K562 (cell line): ENCODE data around the gene NDRG4. TPM values are rescaled to one million over a fixed set of nuclear protein-coding genes. Genes with fewer than 3 reads are reported as not detected.

Experiments used
- ATAC-seq: fragments of 200-7000 bp; cut with Tn5 transposase; 3 replicates; pipeline ENCODE4 v1.9.1; 2020; ENCODE audit warnings: moderate library complexity
- BruUV-seq: library from RNA; stranded (reverse); fragments of 400-500 nt; replicated peaks from 2 replicates; lab custom pipeline; 2021; lab: Mats Ljungman, UMichigan
- CTCF ChIA-PET: fragments of 300-600 bp; formaldehyde crosslinking; extraction: SDS; loops from one replicate; lab custom pipeline; 2021; ENCODE audit warnings: low intra/inter-chr PET ratio; lab: Yijun Ruan, JAX
- POLR2A ChIA-PET: fragments of 300-600, 350-650 bp; sonication (Branson Sonifier 250); formaldehyde crosslinking; extraction: SDS; loops from one replicate; lab custom pipeline; 2021; ENCODE audit warnings: antibody characterized with exemption, inconsistent platforms; lab: Yijun Ruan, JAX
- DNase-seq, 4 experiments: peaks; one replicate each; pipeline versions ENCODE4 v3.0.0 to v3.0.0-alpha.2; 2011 to 2018; ENCODE audit warnings: low spot score in 3 of 4, mixed read lengths in 3 of 4; ENCODE audit errors: extremely low read depth in 1 of 4
- FAIRE-seq: peaks from 2 replicates; lab custom pipeline; 2011; peaks lifted over from hg19 to GRCh38; lab: Jason Lieb, UNC
- H2AFZ ChIP-seq: 2 replicates; pipeline ENCODE4 v1.6.0; 2011; ENCODE audit warnings: low read depth, low read length, control low read depth, inconsistent platforms
- H3K27ac ChIP-seq: fragments of 200-600 bp; 3 replicates; pipeline ENCODE4 v1.8.0; 2011; ENCODE audit warnings: low read depth, mild to moderate bottlenecking, control low read depth, inconsistent platforms, low read length, moderate library complexity, mixed read lengths; ENCODE audit errors: extremely low read depth
- H3K27me3 ChIP-seq, 2 experiments: fragments of 300-600 bp in 1 of 2; 2 replicates in 1 of 2; 3 replicates in 1 of 2; pipeline versions ENCODE4 v1.6.0 to v1.8.0; 2011; ENCODE audit warnings: inconsistent platforms in 2 of 2, low read length in 2 of 2, mild to moderate bottlenecking in 1 of 2, mixed read lengths in 1 of 2, moderate library complexity in 1 of 2; ENCODE audit not compliant: control insufficient read depth in 2 of 2, insufficient read depth in 2 of 2
- H3K36me3 ChIP-seq: fragments of 300-600 bp; 3 replicates; pipeline ENCODE4 v1.8.0; 2011; ENCODE audit warnings: mild to moderate bottlenecking, low read length, inconsistent platforms; ENCODE audit not compliant: control insufficient read depth, insufficient read depth
- H3K4me1 ChIP-seq, 2 experiments: fragments of 200-600 bp in 1 of 2; replicated peaks in 1 of 2; 2 replicates in 1 of 2; 3 replicates in 1 of 2; pipeline versions ENCODE4 v1.5.1 to v1.8.0; 2011; ENCODE audit warnings: inconsistent platforms in 2 of 2, low read length in 2 of 2, mild to moderate bottlenecking in 1 of 2, mixed read lengths in 1 of 2, moderate library complexity in 1 of 2; ENCODE audit not compliant: control insufficient read depth in 2 of 2, insufficient read depth in 2 of 2
- H3K4me2 ChIP-seq: 2 replicates; pipeline ENCODE4 v1.6.1; 2011; ENCODE audit warnings: low read length, control low read depth, inconsistent platforms, mixed read lengths; ENCODE audit not compliant: insufficient read depth
- H3K4me3 ChIP-seq: fragments of 200-600 bp; sonication (generic), shearing (Covaris generic); 2 replicates; pipeline ENCODE4 v1.5.1; 2016; ENCODE audit warnings: control low read depth, inconsistent platforms
- H3K79me2 ChIP-seq: fragments of 200-600 bp; 3 replicates; pipeline ENCODE4 v1.8.0; 2011; ENCODE audit warnings: low read length, inconsistent platforms; ENCODE audit not compliant: control insufficient read depth, insufficient read depth
- H3K9ac ChIP-seq, 2 experiments: 2 replicates each; pipeline versions ENCODE4 v1.6.0 to v1.6.1; 2011; ENCODE audit warnings: low read depth in 2 of 2, low read length in 2 of 2, control low read depth in 1 of 2, inconsistent platforms in 1 of 2, mild to moderate bottlenecking in 1 of 2, mixed read lengths in 1 of 2; ENCODE audit not compliant: insufficient read depth in 1 of 2
- H3K9me1 ChIP-seq: one replicate; pipeline ENCODE4 v1.6.0; 2011; ENCODE audit warnings: inconsistent platforms, mild to moderate bottlenecking, low read length, moderate library complexity; ENCODE audit not compliant: control insufficient read depth, insufficient read depth
- H3K9me3 ChIP-seq: replicated peaks from 2 replicates; pipeline ENCODE4 v1.5.1; 2011; ENCODE audit warnings: low read depth, low read length, inconsistent platforms; ENCODE audit not compliant: control insufficient read depth, insufficient read depth
- H4K20me1 ChIP-seq: replicated peaks from 2 replicates; pipeline ENCODE4 v1.6.1; 2011; ENCODE audit warnings: low read length, inconsistent platforms, mixed read lengths; ENCODE audit not compliant: control insufficient read depth, insufficient read depth
- ELF1 ChIP-seq: fragments of 200-800 bp; sonication (Bioruptor generic); IDR thresholded peaks from 2 replicates; pipeline ENCODE4 v1.6.1; 2016; ENCODE audit warnings: missing genetic modification characterization, missing compliant biosample characterization
- GTF2B ChIP-seq: IDR thresholded peaks from 2 replicates; pipeline ENCODE4 v1.6.1; 2011; ENCODE audit not compliant: insufficient read length; ENCODE audit errors: extremely low read depth
- HNRNPK ChIP-seq: fragments of 200-400 bp; formaldehyde crosslinking; IDR thresholded peaks from one replicate; pipeline ENCODE4 v1.6.1; 2018; ENCODE audit warnings: mild to moderate bottlenecking, low read depth, low read length; ENCODE audit not compliant: poor library complexity, severe bottlenecking
- KDM5B ChIP-seq: fragments of 200-600 bp; sonication (generic); IDR thresholded peaks from 2 replicates; pipeline ENCODE4 v1.6.1; 2012; ENCODE audit warnings: low read depth, mild to moderate bottlenecking, moderate library complexity, low read length, control low read depth, inconsistent platforms; ENCODE audit not compliant: insufficient replicate concordance
- SIRT6 ChIP-seq: IDR thresholded peaks from one replicate; pipeline ENCODE4 v1.6.1; 2012; ENCODE audit warnings: low read depth, mild to moderate bottlenecking, control low read depth, inconsistent platforms, low read length, moderate library complexity
- SMARCA4 ChIP-seq: fragments of 450-650 bp; IDR thresholded peaks from 2 replicates; pipeline ENCODE4 v1.6.1; 2016
- SRF ChIP-seq, 2 experiments: fragments of 250-450, 450-650 bp in 1 of 2; sonication (Bioruptor Pico) in 1 of 2; sonication (generic) in 1 of 2; formaldehyde crosslinking; IDR thresholded peaks; 2 replicates each; pipeline versions ENCODE4 v1.5.0 to v1.5.1; 2020 to 2022; ENCODE audit warnings: mild to moderate bottlenecking in 1 of 2, missing genetic modification reagents in 1 of 2
- SRSF7 ChIP-seq: fragments of 200-400 bp; formaldehyde crosslinking; optimal IDR thresholded peaks from 2 replicates; pipeline ENCODE3; 2017; ENCODE audit warnings: mild to moderate bottlenecking, low read depth, low read length
- TAF7 ChIP-seq: fragments of 450-650 bp; IDR thresholded peaks from 2 replicates; pipeline ENCODE4 v1.6.1; 2016; ENCODE audit warnings: missing genetic modification characterization, missing compliant biosample characterization
- TFAM ChIP-seq: fragments of 250-450 bp; sonication (Bioruptor Pico); conservative IDR thresholded peaks from 2 replicates; pipeline ENCODE4 v1.5.0; 2021; ENCODE audit warnings: mild to moderate bottlenecking, moderate library complexity
- XRCC4 ChIP-seq: IDR thresholded peaks from one replicate; pipeline ENCODE4 v1.6.1; 2011; ENCODE audit not compliant: insufficient read depth, insufficient read length; ENCODE audit errors: extremely low read depth
- ZC3H11A ChIP-seq: IDR thresholded peaks from 2 replicates; pipeline ENCODE4 v1.6.1; 2012; ENCODE audit warnings: low read depth, low read length, improper control_type of control experiment
- ZNF398 ChIP-seq: fragments of 250-450 bp; sonication (Bioruptor Pico); IDR thresholded peaks from 2 replicates; pipeline ENCODE4 v1.8.0; 2021; ENCODE audit warnings: moderate library complexity, mild to moderate bottlenecking, inconsistent platforms
- ZNF583 ChIP-seq: fragments of 250-450 bp; sonication (Bioruptor Pico); IDR thresholded peaks from 2 replicates; pipeline ENCODE4 v1.4.0; 2020
- WGBS: fragments of 100-300 bp; shearing (Covaris generic); methylation state at CpG from one replicate; pipeline ENCODE4 v1.1.6; 2016; ENCODE audit warnings: low coverage, mixed read lengths; ENCODE audit not compliant: insufficient coverage; ENCODE audit errors: missing lambda C conversion rate; 5-methylcytosine and 5-hydroxymethylcytosine counted together
- in situ Hi-C: fragments of 300-500 bp; cut with MboI; formaldehyde crosslinking; loops from 4 replicates; pipeline ENCODE4 v1.15.0; 2018; ENCODE audit warnings: inconsistent platforms, mixed read lengths
- intact Hi-C: fragments of 100-400 bp; cut with micrococcal nuclease; formaldehyde crosslinking; loops from 2 replicates; pipeline ENCODE4 v1.14.2; 2022
- polyA plus RNA-seq, 8 experiments: library from polyadenylated mRNA; depleted of rRNA in 4 of 8; stranded (reverse) in 5 of 8; unstranded in 3 of 8; fragments of >200 nt; fragmentation: Nextera tagmentation in 2 of 8; fragmentation: Illumina TruSeq in 1 of 8; extraction: Ambion mirVana in 2 of 8; extraction: Trizol in 1 of 8; gene quantifications; 2 replicates each; pipeline versions ENCODE4 v1.2.1 to v1.2.3, GENCODE V29; 2011 to 2014; ENCODE audit warnings: inconsistent platforms in 1 of 8, missing spikeins in 1 of 8
- total RNA-seq, 7 experiments: library from RNA; depleted of rRNA in 6 of 7; stranded (reverse); fragments of >200 nt in 6 of 7; fragmentation: Illumina TruSeq in 2 of 7; extraction: Trizol in 2 of 7; gene quantifications; 2 replicates each; pipeline versions ENCODE4 v1.2.1 to v1.2.3, GENCODE V29; 2011 to 2021; ENCODE audit warnings: low replicate concordance in 1 of 7
- TF ChIP-seq, protein P1 (sequence below), 2 experiments: fragments of 200-800 bp in 1 of 2; sonication (Bioruptor generic) in 1 of 2; sonication (generic) in 1 of 2; formaldehyde crosslinking in 1 of 2; IDR thresholded peaks in 1 of 2; conservative IDR thresholded peaks in 1 of 2; 2 replicates each; pipeline versions ENCODE4 v1.5.0 to v1.6.1; 2016 to 2020; ENCODE audit warnings: missing compliant biosample characterization in 1 of 2, missing genetic modification characterization in 1 of 2, missing genetic modification reagents in 1 of 2
- TF ChIP-seq, protein P2 (sequence below): sonication (generic); formaldehyde crosslinking; IDR thresholded peaks from 2 replicates; pipeline ENCODE4 v1.8.0; 2022; ENCODE audit warnings: mild to moderate bottlenecking, low read depth, missing genetic modification reagents

NDRG4 gene
- total and polyA plus RNA-seq, 9 of the 15 experiments (the other 6 are each of a cell fraction or from before 2014, with no cell fraction given) = 0.06 to 0.95 (median 0.28) TPM

DNA sequence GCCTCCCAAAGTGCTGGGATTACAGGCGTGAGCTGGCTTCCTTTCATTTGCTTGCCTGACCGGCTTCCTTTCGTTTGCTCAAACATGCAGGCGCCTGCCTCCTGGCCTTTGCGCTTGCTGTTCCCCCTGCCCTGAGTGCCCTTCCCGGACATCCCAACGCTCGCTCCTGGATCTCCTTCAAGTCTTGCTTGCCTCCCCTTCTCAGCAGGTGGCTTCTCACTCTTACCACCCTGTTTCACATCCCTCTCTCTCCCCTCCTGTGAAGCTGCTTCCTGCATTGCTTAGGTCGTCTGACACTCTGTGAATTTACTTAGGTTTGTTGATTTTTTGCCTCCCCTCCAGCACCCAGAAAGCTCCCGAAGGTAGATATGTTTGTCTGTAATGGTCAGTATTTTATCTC is 25.6 kb upstream of the NDRG4 start (continued):
- TF ChIP-seq KDM5B (no peak), ZC3H11A (no peak)

DNA sequence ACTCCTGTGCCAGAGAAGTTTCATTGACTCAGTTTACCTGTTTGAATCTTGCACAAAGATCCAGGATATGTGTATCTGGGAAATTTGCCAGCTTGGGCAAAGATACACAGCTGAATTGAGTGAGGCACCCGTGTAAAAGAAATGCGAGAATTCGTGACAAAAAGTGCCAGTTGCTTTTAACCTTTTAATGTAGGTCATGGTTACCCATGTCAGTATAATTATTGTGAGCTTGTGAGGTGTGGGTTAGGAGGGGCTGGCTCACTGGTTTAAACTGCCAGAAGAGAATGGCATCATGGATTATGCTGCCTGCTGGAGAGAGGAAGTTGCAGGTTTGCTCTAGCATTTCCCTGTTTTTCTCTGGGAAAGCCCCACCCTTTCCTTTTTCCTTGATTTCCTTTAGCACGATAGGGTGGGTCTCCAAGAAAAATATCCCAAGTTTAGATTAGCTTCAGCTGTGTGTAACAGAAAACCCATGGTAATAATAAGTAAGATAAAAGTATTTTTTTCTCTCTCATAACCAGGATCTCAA is 24.8 kb upstream of the NDRG4 start:
- in situ Hi-C loops (no loop called here), intact Hi-C loops (no loop called here)
- no TSS peak for BruUV-seq
- WGBS = 3% methylated on average over 4 of the region's 4 CpGs
- H3K4me1 ChIP-seq = no peaks in the 10 kb centered on the region
- no peaks in the 10 kb centered on the region for H3K79me2 ChIP-seq
- no peaks in the 10 kb centered on the region for H3K36me3 ChIP-seq
- H2AFZ ChIP-seq = no peak overlapping the region
- H3K27ac ChIP-seq = no peak overlapping the region
- ATAC-seq (no peak), DNase-seq (no peak), FAIRE-seq (no peak)
- peaks cover 6% of the 10 kb centered on the region; the same call in 1 of the 2 replicates for H4K20me1 ChIP-seq
- H3K9me1 ChIP-seq = no peaks in the 10 kb centered on the region
- H3K4me3 ChIP-seq = no peak overlapping the region
- ChIA-PET POLR2A (no interaction called here), CTCF (no interaction called here)
- no peaks in the 10 kb centered on the region for H3K9me3 ChIP-seq
- peaks cover 9 to 24% of the 10 kb centered on the region in 2 experiments for H3K27me3 ChIP-seq
- H3K9ac ChIP-seq = no peak overlapping the region
- no peak overlapping the region for H3K4me2 ChIP-seq
- TF ChIP-seq ZNF398 (no peak), TFAM (no peak), SRSF7 (no peak), ELF1 (tag) (no peak), SRF (CRISPR knock-in tag; IDR thresholded peaks at IDR 0.05) (no peak), GTF2B (no peak), HNRNPK (no peak), SIRT6 (no peak), TAF7 (tag) (no peak), SMARCA4 (no peak), XRCC4 (no peak), ZNF583 (no peak)
- TF ChIP-seq, protein P1, sequence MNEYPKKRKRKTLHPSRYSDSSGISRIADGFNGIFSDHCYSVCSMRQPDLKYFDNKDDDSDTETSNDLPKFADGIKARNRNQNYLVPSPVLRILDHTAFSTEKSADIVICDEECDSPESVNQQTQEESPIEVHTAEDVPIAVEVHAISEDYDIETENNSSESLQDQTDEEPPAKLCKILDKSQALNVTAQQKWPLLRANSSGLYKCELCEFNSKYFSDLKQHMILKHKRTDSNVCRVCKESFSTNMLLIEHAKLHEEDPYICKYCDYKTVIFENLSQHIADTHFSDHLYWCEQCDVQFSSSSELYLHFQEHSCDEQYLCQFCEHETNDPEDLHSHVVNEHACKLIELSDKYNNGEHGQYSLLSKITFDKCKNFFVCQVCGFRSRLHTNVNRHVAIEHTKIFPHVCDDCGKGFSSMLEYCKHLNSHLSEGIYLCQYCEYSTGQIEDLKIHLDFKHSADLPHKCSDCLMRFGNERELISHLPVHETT (CRISPR knock-in tag; conservative IDR thresholded peaks at IDR 0.05 in 1 of 2, IDR thresholded peaks at IDR 0.05 in 1 of 2) = no peak
- TF ChIP-seq, protein P2, sequence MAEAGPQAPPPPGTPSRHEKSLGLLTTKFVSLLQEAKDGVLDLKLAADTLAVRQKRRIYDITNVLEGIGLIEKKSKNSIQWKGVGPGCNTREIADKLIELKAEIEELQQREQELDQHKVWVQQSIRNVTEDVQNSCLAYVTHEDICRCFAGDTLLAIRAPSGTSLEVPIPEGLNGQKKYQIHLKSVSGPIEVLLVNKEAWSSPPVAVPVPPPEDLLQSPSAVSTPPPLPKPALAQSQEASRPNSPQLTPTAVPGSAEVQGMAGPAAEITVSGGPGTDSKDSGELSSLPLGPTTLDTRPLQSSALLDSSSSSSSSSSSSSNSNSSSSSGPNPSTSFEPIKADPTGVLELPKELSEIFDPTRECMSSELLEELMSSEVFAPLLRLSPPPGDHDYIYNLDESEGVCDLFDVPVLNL (CRISPR knock-in tag) = no peak
